NCI-H146 treated with DMSO at 0.1 percent for 48 hours (cell line): ENCODE data around the gene HDAC7.
A peak's percentile ranks its signal among the peaks of the same experiment; 100 is the strongest.
"Not testable (repeated sequence)": the region's sequence is repeated elsewhere in the genome, so short reads cannot be mapped to it uniquely, and the experiment has no call there.

ENCODE experiments used
- DNase-seq: peaks from one replicate; lab custom pipeline; 2025; ENCODE audit not compliant: unreplicated experiment; lab: John Stamatoyannopoulos, UW

Gene HDAC7

GRCh38 chr12:47850153-47851084 lies 30.7 kb upstream of the HDAC7 start:
- no peak for DNase-seq

GRCh38 chr12:47849261-47849660 lies 29.6 kb upstream of the HDAC7 start:
- no peak for DNase-seq

- no peak for DNase-seq
Measured at GRCh38 chr12:47848853-47849252, 29.1 kb upstream of the HDAC7 start.

GRCh38 chr12:47846294-47846996 lies 26.7 kb upstream of the HDAC7 start:
- DNase-seq = no peak

- no peak for DNase-seq
Measured at GRCh38 chr12:47845081-47845480, 25.4 kb upstream of the HDAC7 start.

GRCh38 chr12:47844264-47845019 lies 24.7 kb upstream of the HDAC7 start:
- DNase-seq = no peak

GRCh38 chr12:47843226-47843980 lies 23.7 kb upstream of the HDAC7 start:
- DNase-seq = no peak

- DNase-seq = not testable (repeated sequence)
Measured at GRCh38 chr12:47842543-47842942, 22.8 kb upstream of the HDAC7 start.

- no peak for DNase-seq
Measured at GRCh38 chr12:47841910-47842309, 22.2 kb upstream of the HDAC7 start.

GRCh38 chr12:47841501-47841900 lies 21.8 kb upstream of the HDAC7 start:
- no peak for DNase-seq

- DNase-seq = no peak
Measured at GRCh38 chr12:47840571-47840970, 20.9 kb upstream of the HDAC7 start.

GRCh38 chr12:47839214-47839876 lies 19.6 kb upstream of the HDAC7 start:
- no peak for DNase-seq

- no peak for DNase-seq
Measured at GRCh38 chr12:47838286-47838931, 18.7 kb upstream of the HDAC7 start.

GRCh38 chr12:47837190-47838171 lies 17.8 kb upstream of the HDAC7 start:
- peak; percentile 54 for DNase-seq

GRCh38 chr12:47835831-47836155 lies 16.1 kb upstream of the HDAC7 start:
- DNase-seq = no peak

- no peak for DNase-seq
Measured at GRCh38 chr12:47835006-47835830, 15.5 kb upstream of the HDAC7 start.

- no peak for DNase-seq
Measured at GRCh38 chr12:47834199-47834903, 14.6 kb upstream of the HDAC7 start.
